Spleen (tissue), 7 donors: ENCODE results near the gene POMT2.

ENCODE experiments used
- CTCF ChIP-seq, 11 experiments: fragments of 200-600 bp in 7 of 11; fragments of 450-650 bp in 4 of 11; sonication (generic) in 4 of 11; IDR thresholded peaks in 8 of 11; conservative IDR thresholded peaks in 3 of 11; 1 replicate in 7 of 11; 2 replicates in 4 of 11; pipeline versions ENCODE4 v1.4.0 to v1.8.0; 2016 to 2021; ENCODE audit warnings: antibody characterized with exemption in 11 of 11, inconsistent platforms in 4 of 11, mild to moderate bottlenecking in 1 of 11
- POLR2A ChIP-seq, 3 donors: fragments of 450-650 bp; IDR thresholded peaks; one replicate each; pipeline ENCODE4 v1.5.1; 2017; ENCODE audit warnings: antibody characterized with exemption in 3 of 3, mild to moderate bottlenecking in 1 of 3
- donor health status: DM: no; HTN: no; CAD: no; lungs with moderate emphysema.
- donor health status: DM: no; HTN: no; CAD: no.
- donor health status: DM: no; HTN: no; CAD: no.

GRCh38 chr14:77260631-77261030, 60.1 kb downstream of the POMT2 start:
- TF ChIP-seq CTCF (IDR thresholded peaks at IDR 0.05 in 8 of 11, conservative IDR thresholded peaks at IDR 0.05 in 3 of 11): no peak
- no peak for TF ChIP-seq POLR2A (IDR thresholded peaks at IDR 0.05)
